Keratinocyte (primary cell): ENCODE data around the gene MRPS18C.
A peak's percentile ranks its signal among the peaks of the same experiment; 100 is the strongest.

Source experiments
- EZH2 ChIP-seq: IDR thresholded peaks from one replicate; pipeline ENCODE4 v1.6.1; 2012; ENCODE audit warnings: inconsistent platforms, mild to moderate bottlenecking, low read length, moderate library complexity
- TF ChIP-seq, protein P1 (sequence below), 3 experiments: IDR thresholded peaks in 1 of 3; conservative IDR thresholded peaks in 1 of 3; optimal IDR thresholded peaks in 1 of 3; 2 replicates in 2 of 3; 3 replicates in 1 of 3; pipeline versions ENCODE3 to v1.5.1; 2011; ENCODE audit warnings: low read length in 3 of 3, mild to moderate bottlenecking in 3 of 3, moderate library complexity in 2 of 3, control low read depth in 1 of 3, inconsistent platforms in 1 of 3; ENCODE audit not compliant: insufficient read depth in 2 of 3; ENCODE audit errors: extremely low read depth in 1 of 3

DNA sequence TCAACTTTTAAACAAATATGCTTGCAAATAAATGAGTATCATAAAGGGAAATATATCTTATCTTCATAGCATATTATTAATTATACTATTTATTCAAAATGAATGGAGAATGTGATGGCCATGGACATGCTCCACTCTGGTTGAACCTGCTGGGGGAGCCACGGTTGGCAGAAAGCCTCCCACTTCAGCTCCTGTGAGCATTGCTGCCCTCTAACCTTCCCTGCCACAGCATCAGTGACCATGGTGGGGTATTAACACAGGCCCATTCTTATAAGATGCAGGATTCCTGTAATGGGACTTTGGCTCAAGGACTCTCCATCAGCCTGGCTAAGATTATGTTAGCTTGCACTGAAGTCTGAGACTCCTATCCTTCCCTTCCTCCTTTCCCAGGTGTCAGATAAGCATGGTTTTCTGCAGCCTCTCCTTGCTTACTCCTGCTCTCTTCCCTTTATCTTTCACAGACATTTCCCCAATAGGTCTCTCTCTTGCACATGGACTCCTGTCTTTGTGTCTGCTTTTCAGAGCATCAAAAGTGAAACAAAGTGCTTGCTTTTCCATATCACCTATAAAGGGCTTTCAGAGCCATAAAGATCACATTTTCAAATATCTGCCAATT lies 34.0 kb downstream of the MRPS18C start:
- TF ChIP-seq, protein P1, sequence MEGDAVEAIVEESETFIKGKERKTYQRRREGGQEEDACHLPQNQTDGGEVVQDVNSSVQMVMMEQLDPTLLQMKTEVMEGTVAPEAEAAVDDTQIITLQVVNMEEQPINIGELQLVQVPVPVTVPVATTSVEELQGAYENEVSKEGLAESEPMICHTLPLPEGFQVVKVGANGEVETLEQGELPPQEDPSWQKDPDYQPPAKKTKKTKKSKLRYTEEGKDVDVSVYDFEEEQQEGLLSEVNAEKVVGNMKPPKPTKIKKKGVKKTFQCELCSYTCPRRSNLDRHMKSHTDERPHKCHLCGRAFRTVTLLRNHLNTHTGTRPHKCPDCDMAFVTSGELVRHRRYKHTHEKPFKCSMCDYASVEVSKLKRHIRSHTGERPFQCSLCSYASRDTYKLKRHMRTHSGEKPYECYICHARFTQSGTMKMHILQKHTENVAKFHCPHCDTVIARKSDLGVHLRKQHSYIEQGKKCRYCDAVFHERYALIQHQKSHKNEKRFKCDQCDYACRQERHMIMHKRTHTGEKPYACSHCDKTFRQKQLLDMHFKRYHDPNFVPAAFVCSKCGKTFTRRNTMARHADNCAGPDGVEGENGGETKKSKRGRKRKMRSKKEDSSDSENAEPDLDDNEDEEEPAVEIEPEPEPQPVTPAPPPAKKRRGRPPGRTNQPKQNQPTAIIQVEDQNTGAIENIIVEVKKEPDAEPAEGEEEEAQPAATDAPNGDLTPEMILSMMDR (optimal IDR thresholded peaks at IDR 0.05 in 1 of 3, IDR thresholded peaks at IDR 0.05 in 1 of 3, conservative IDR thresholded peaks at IDR 0.05 in 1 of 3; ENCODE audit: extremely low read depth in 1 of 3, insufficient read depth in 2 of 3, low read length in 3 of 3): peak in 1 of 3 experiments; percentile 7
- TF ChIP-seq EZH2: no peak
